Ovary (tissue), 9 donors: ENCODE data around the gene SAMD8. TPM values are rescaled to one million over a fixed set of nuclear protein-coding genes. Genes with fewer than 3 reads are reported as not detected.
"Not testable (repeated sequence)": the region's sequence is repeated elsewhere in the genome, so short reads cannot be mapped to it uniquely, and the experiment has no call there.

Experiments used
- DNase-seq, 5 donors: peaks; one replicate each; pipeline ENCODE4 v3.0.0-alpha.2; 2019 to 2020
- H3K27ac ChIP-seq, 2 donors: fragments of 200-600 bp; one replicate each; pipeline versions ENCODE4 v1.5.1 to v1.8.0; 2019 to 2022
- H3K27me3 ChIP-seq: fragments of 200-600 bp; one replicate; pipeline ENCODE4 v1.8.0; 2022
- H3K36me3 ChIP-seq: fragments of 200-600 bp; sonication (generic); one replicate; pipeline ENCODE4 v1.5.1; 2019
- H3K4me1 ChIP-seq: one replicate; pipeline ENCODE4 v1.8.1; 2013; ENCODE audit warnings: mild to moderate bottlenecking, moderate library complexity; ENCODE audit not compliant: insufficient read depth
- H3K4me3 ChIP-seq: fragments of 200-600 bp; sonication (generic); one replicate; pipeline ENCODE4 v1.5.1; 2017
- H3K9me3 ChIP-seq, 2 donors: fragments of 200-600 bp in 1 of 2; sonication (generic) in 1 of 2; one replicate each; pipeline versions ENCODE4 v1.5.1 to v1.8.1; 2013 to 2019; ENCODE audit warnings: mild to moderate bottlenecking in 1 of 2, moderate library complexity in 1 of 2
- CTCF ChIP-seq, 3 donors: fragments of 450-650 bp in 2 of 3; fragments of 200-600 bp in 1 of 3; IDR thresholded peaks; one replicate each; pipeline versions ENCODE4 v1.5.1 to v1.8.0; 2016 to 2022; ENCODE audit warnings: antibody characterized with exemption in 3 of 3, mild to moderate bottlenecking in 1 of 3
- EP300 ChIP-seq: sonication (generic); formaldehyde crosslinking; IDR thresholded peaks from one replicate; pipeline ENCODE4 v1.6.1; 2017; ENCODE audit warnings: antibody characterized with exemption
- POLR2A ChIP-seq: fragments of 450-650 bp; IDR thresholded peaks from one replicate; pipeline ENCODE4 v1.6.1; 2017; ENCODE audit warnings: antibody characterized with exemption, mild to moderate bottlenecking, moderate library complexity
- WGBS, 3 donors: extraction: QIAGEN DNeasy Blood & Tissue Kit in 1 of 3; methylation state at CpG; one replicate each; pipeline versions ENCODE4 v1.1.5 to v1.1.7; 2013 to 2017; 5-methylcytosine and 5-hydroxymethylcytosine counted together
- intact Hi-C, 4 donors: fragments of 100-400 bp; cut with DNase I; formaldehyde crosslinking; loops; one replicate each; pipeline versions ENCODE4 v1.11.0 to v1.15.1; 2022 to 2023
- polyA plus RNA-seq, 2 donors: library from polyadenylated mRNA; stranded (reverse); fragments of 200-250 nt in 1 of 2; fragments of 350-450 nt in 1 of 2; fragmentation: Illumina TruSeq in 1 of 2; extraction: RNeasy Lipid Tissue Mini Kit (QIAGEN cat#74804) in 1 of 2; gene quantifications; one replicate each; pipeline ENCODE4 v1.2.3, GENCODE V29; 2013 to 2014
- total RNA-seq, 7 donors: library from RNA; depleted of rRNA in 2 of 7; stranded (reverse); fragments of >200 nt in 2 of 7; fragmentation: NEBNext Ultra II Directional in 3 of 7; extraction: Animal tissue kit (Norgen Biotek cat#: 25700) in 3 of 7; gene quantifications; one replicate each; pipeline versions ENCODE4 v1.1.0 to v1.2.4, GENCODE V29; 2016 to 2023
- donor health status: DM: no; HTN: no; CAD: no; lungs with moderate emphysema.
- donor health status: DM: no; HTN: no; CAD: no.
- donor health status: Bipolar disorder and iron deficiency.
- donor health status: DM: yes; HTN: yes; CAD: no.
- donor health status: DM: no; HTN: no; CAD: no.
- donor health status: DM: yes; HTN: yes; CAD: no.

The SAMD8 gene
- total and polyA plus RNA-seq, 9 donors = 13.2 to 49.5 (median 32.0) TPM

GRCh38 chr10:75102830-75103673 lies 8.4 kb upstream of the SAMD8 start:
- H3K4me3 ChIP-seq = no peak overlapping the region
- TF ChIP-seq EP300 = no peak
- no peak for DNase-seq
- H3K4me1 ChIP-seq = peaks cover 1% of the 10 kb centered on the region
- H3K27me3 ChIP-seq = no peaks in the 10 kb centered on the region
- H3K27ac ChIP-seq = no peak overlapping the region
- H3K36me3 ChIP-seq = no peaks in the 10 kb centered on the region
- H3K9me3 ChIP-seq = no peaks in the 10 kb centered on the region
- WGBS, 3 donors = 72 to 82% (median 77%) methylated on average over 9 of the region's 9 CpGs
- intact Hi-C loops = loop anchor here (5.0 to 10.0 kb wide), 3 partner anchors 92 to 836 kb away; partner anchors contain the start of gene KAT6B (in 1 of the 4)

GRCh38 chr10:75103881-75104686 lies 7.4 kb upstream of the SAMD8 start:
- no peaks in the 10 kb centered on the region for H3K9me3 ChIP-seq
- intact Hi-C loops = loop anchor here (5.0 to 10.0 kb wide), 3 partner anchors 91 to 837 kb away; partner anchors contain the start of gene KAT6B (in 1 of the 4)
- DNase-seq = no peak
- no peaks in the 10 kb centered on the region for H3K36me3 ChIP-seq
- no peak overlapping the region for H3K4me3 ChIP-seq
- no peak for TF ChIP-seq CTCF (IDR thresholded peaks at IDR 0.05)
- TF ChIP-seq EP300 = no peak
- no peak for TF ChIP-seq POLR2A
- H3K4me1 ChIP-seq = peaks cover 1% of the 10 kb centered on the region
- WGBS, 3 donors = 96 to 100% (median 100%) methylated on average over 6 of the region's 6 CpGs
- H3K27ac ChIP-seq = no peak overlapping the region
- H3K27me3 ChIP-seq = no peaks in the 10 kb centered on the region

GRCh38 chr10:75104842-75105241 lies 6.6 kb upstream of the SAMD8 start:
- Histone ChIP-seq H3K4me1 (peaks cover 1% of the 10 kb centered on the region), H3K27me3 (no peaks in the 10 kb centered on the region), H3K9me3 (no peaks in the 10 kb centered on the region), H3K4me3 (no peak overlapping the region), H3K36me3 (no peaks in the 10 kb centered on the region), H3K27ac (no peak overlapping the region)
- WGBS, 3 donors = 75 to 86% (median 79%) methylated on average over 3 of the region's 3 CpGs
- TF ChIP-seq CTCF (IDR thresholded peaks at IDR 0.05) = no peak
- TF ChIP-seq POLR2A = no peak
- no peak for TF ChIP-seq EP300
- DNase-seq = no peak
- intact Hi-C loops = loop anchor here (5.0 to 10.0 kb wide), 4 partner anchors 90 to 838 kb away; partner anchors contain the start of gene KAT6B (in 1 of the 4)

GRCh38 chr10:75105576-75106197 lies 5.8 kb upstream of the SAMD8 start:
- intact Hi-C loops = loop anchor here in 2 of 4 donors (5.0 to 10.0 kb wide), 3 partner anchors 89 to 281 kb away; partner anchors contain the start of gene KAT6B (in 1 of the 2)
- Histone ChIP-seq H3K4me1 (no peaks in the 10 kb centered on the region), H3K27me3 (no peaks in the 10 kb centered on the region), H3K36me3 (no peaks in the 10 kb centered on the region), H3K9me3 (no peaks in the 10 kb centered on the region), H3K27ac (no peak overlapping the region), H3K4me3 (no peak overlapping the region)
- 92 to 96% (median 95%) methylated on average over 16 of the region's 16 CpGs for WGBS, 3 donors
- DNase-seq = no peak
- no peak for TF ChIP-seq POLR2A

GRCh38 chr10:75106242-75106641 lies 5.2 kb upstream of the SAMD8 start:
- Histone ChIP-seq H3K27me3 (no peaks in the 10 kb centered on the region), H3K36me3 (no peaks in the 10 kb centered on the region), H3K27ac (no peak overlapping the region), H3K9me3 (no peaks in the 10 kb centered on the region), H3K4me1 (no peaks in the 10 kb centered on the region), H3K4me3 (no peak overlapping the region)
- no peak for DNase-seq
- TF ChIP-seq POLR2A (no peak), CTCF (IDR thresholded peaks at IDR 0.05) (no peak), EP300 (no peak)
- WGBS, 3 donors = 72 to 81% (median 78%) methylated on average over 8 of the region's 8 CpGs
- intact Hi-C loops = loop anchor here in 2 of 4 donors (5.0 to 10.0 kb wide), 3 partner anchors 89 to 281 kb away; partner anchors contain the start of gene KAT6B (in 1 of the 2)

- not testable (repeated sequence) for H3K9me3 ChIP-seq, H3K27me3 ChIP-seq, H3K4me1 ChIP-seq, DNase-seq, H3K36me3 ChIP-seq, H3K4me3 ChIP-seq, H3K27ac ChIP-seq
- 97% methylated on average over 9 of the region's 9 CpGs for WGBS, 3 donors
- intact Hi-C loops = loop anchor here in 2 of 4 donors (5.0 to 10.0 kb wide), 3 partner anchors 88 to 282 kb away; partner anchors contain the start of gene KAT6B (in 1 of the 2)
Observed at GRCh38 chr10:75106891-75107290, 4.6 kb upstream of the SAMD8 start.
